Left lobe of liver (tissue), 1 donor: Measurements from ENCODE around the gene ITPRIP. TPM values are rescaled to one million over a fixed set of nuclear protein-coding genes. Genes with fewer than 3 reads are reported as not detected.

Source experiments
- total RNA-seq: library from RNA; stranded (reverse); gene quantifications from one replicate; pipeline ENCODE4 v1.2.1, GENCODE V29; 2021
- donor health status: DM: no; HTN: yes; CAD: no.

ITPRIP gene
- total RNA-seq, 1 donor from 2014 or later, result 4.5 TPM

Other genes starting within 250 kb of the ITPRIP start
- 1.2 TPM for gene SFR1, start 216.3 kb downstream of the ITPRIP start, total RNA-seq
- gene CFAP43, start 106.1 kb downstream of the ITPRIP start, total RNA-seq, result 0.50 TPM
- gene GSTO1, start 83.6 kb downstream of the ITPRIP start, total RNA-seq, result 194 TPM
- gene GSTO2, start 69.3 kb downstream of the ITPRIP start, total RNA-seq, result 2.9 TPM
- gene CFAP58, start 15.4 kb upstream of the ITPRIP start, total RNA-seq, result 0.15 TPM